Dermis microvascular lymphatic vessel endothelial cell (primary cell): Measurements from ENCODE around the gene PRSS58. TPM values are rescaled to one million over a fixed set of nuclear protein-coding genes. Genes with fewer than 3 reads are reported as not detected.

Experiments
- DNase-seq, 2 donors: peaks; one replicate each; pipeline versions ENCODE4 v3.0.0 to v3.0.0-alpha.2; 2010; ENCODE audit warnings: low read depth in 2 of 2
- total RNA-seq: library from RNA; depleted of rRNA; stranded (reverse); fragments of >200 nt; gene quantifications from 2 replicates; pipeline ENCODE4 v1.2.1, GENCODE V29; 2014

Gene PRSS58
- total RNA-seq, 1 donor from 2014 or later = not detected

GRCh38 chr7:142228537-142229104, 29.2 kb downstream of the PRSS58 start:
- no peak for DNase-seq

Other genes with a start within 250 kb of the PRSS58 start
- gene MGAM2, start 146.3 kb downstream of the PRSS58 start, total RNA-seq = not detected in 2 replicates